Stimulated activated CD8-positive, alpha-beta memory T cell treated with anti-CD3 and anti-CD28 coated beads, Interleukin-12 subunit alpha, Interleukin-12 subunit beta, amount 100 ng/mL, for 24 hours (primary cell): ENCODE measurements around the gene BEST1.
"Not testable (repeated sequence)": the region's sequence is repeated elsewhere in the genome, so short reads cannot be mapped to it uniquely, and the experiment has no call there.

Experiments
- DNase-seq: peaks from one replicate; pipeline ENCODE4 v3.0.0-alpha.2; 2020; ENCODE audit errors: extremely low read depth

The BEST1 gene

DNA sequence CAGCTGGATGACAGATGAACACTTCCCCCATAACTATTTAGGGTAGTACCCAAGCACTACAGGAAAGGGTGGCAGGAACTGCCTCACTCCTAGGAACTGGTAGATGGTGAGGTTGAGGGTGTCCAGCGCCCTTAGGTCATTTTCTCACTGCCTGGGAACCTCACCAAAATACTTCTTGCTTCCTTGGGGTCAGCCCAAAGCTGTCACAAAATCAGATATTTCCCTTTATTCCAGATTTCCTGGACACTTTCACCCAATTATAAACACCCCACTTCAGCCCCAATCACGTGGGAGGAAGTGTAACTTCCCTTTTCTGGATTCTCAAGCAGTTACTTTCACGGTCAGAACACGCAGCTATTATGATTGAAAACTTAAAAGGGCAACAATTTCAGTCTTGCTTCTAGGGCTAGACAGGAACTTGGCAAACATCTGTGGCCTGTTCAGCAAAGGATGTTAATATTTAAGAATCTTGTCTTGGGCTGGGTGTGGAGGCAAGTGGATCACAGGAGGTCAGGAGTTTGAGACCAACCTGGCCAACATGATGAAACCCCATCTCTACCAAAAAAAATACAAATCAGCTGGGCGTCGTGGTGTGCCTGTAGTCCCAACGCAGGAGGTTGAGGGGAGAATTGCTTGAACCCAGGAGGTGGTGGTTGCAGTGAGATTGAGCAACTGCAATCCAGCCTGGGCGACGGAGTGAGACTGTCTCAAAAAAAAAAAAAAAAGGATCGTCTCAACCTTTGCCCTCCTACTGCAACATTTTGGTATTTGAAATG, 13.3 kb downstream of the BEST1 start:
- no peak for DNase-seq

DNA sequence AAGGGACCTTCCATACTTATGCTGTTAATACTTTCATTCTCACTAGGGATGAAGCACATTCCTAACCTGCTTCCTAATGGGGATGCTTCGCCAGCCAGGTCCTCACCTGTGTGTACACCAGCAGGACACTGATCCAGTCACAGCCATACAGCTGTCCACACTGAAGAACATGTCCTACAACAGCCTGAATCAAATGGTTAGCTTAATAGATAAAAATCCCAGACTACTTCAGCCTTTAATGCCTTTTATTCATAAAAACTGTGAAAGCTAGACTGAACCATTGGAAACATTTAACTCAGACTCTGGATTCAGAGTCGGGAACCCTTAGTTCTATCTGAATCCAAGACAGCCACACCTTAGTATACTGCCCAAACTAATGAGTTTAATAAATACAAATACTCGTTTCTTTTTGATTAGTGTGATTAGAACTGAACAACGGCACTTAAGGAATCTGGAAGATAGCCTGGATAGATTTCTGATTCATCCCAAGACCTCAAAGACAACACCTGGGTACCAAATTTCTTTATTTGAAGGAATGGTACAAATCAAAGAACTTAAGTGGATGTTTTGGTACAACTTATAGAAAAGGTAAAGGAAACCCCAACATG, 14.0 kb downstream of the BEST1 start:
- DNase-seq, result no peak

DNA sequence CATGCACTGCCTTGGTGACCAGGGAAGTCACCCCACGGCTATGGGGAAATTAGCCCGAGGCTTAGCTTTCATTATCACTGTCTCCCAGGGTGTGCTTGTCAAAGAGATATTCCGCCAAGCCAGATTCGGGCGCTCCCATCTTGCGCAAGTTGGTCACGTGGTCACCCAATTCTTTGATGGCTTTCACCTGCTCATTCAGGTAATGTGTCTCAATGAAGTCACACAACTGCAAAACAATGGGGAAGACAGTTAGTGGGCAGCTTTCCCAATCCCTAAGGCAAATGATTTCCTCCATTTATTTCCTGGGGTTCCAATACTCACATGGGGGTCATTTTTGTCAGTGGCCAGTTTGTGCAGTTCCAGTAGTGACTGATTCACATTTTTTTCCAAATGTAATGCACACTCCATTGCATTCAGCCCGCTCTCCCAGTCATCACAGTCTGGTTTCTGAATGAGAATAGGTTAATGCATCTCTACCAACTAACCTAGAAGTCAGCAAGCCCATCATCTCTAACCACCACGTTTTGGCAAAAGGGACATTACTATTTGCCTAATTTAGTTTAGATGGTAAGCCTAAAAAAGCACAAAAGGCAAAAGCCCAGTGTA, 14.6 kb downstream of the BEST1 start:
- DNase-seq, result not testable (repeated sequence)

DNA sequence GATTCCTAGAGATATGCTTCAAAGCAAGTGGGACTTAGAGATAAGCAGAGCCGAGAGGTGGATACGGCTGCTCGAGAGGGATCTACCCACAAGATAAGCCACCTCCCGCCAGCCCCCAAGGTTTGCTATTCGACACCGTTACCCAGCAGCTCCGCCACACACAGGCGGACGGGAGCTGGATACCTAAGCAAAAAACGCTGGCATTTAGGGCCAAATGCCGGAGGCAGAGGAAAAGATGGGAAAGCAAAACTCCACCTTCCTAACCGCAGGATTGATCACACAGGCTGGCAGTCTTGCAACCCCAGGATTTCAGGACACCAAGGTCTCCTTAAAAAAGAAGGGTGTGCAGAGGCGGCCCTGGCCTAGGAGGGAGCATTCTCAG, 16.6 kb downstream of the BEST1 start:
- DNase-seq, result no peak

DNA sequence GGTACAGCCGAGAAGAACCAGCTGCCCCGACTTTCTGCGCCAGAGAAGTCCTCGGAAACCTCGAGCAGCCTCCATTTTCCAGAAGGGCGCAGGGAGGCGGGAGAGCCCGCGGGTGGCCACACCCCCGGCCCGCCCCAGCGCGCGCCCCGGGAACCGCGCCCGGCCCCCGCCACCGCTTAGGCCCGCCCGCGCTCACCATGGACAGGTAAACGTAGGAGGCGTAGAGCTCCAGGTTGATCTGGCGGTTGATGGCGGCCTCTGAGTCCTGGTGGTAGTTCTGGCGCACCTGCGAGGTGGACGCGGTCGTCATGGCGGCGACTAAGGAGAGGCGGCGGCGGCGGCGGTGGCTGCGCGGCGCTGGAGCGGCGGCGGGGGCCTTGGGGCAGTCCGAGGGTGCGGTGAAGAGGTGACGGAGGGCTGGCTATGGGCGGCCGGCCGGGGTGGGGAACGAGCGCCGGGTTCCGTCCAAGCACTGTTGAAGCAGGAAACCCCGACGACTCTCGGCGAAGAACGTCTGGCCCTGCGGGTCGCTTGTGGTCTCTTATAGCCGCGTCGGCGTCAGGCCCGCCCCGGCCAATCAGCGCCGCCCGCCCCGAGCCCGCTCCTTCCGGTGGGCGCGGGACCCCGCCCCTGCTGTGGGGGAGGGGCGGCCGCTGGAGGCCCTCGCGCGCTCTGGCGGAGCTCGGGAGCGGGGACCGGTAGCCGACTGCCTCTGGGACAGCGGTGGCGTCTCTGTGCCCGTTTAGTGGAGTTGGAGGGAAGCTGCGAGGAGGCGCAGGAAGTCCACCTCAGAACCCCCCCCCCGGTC, 17.2 kb downstream of the BEST1 start, which contains the start of gene FTH1:
Gene FTH1, minus strand, starts transcription at position 519 of the 808 bp plus-strand sequence. Its CDS starts 209 bp downstream, at position 310.
- DNase-seq, result peak; percentile 69

DNA sequence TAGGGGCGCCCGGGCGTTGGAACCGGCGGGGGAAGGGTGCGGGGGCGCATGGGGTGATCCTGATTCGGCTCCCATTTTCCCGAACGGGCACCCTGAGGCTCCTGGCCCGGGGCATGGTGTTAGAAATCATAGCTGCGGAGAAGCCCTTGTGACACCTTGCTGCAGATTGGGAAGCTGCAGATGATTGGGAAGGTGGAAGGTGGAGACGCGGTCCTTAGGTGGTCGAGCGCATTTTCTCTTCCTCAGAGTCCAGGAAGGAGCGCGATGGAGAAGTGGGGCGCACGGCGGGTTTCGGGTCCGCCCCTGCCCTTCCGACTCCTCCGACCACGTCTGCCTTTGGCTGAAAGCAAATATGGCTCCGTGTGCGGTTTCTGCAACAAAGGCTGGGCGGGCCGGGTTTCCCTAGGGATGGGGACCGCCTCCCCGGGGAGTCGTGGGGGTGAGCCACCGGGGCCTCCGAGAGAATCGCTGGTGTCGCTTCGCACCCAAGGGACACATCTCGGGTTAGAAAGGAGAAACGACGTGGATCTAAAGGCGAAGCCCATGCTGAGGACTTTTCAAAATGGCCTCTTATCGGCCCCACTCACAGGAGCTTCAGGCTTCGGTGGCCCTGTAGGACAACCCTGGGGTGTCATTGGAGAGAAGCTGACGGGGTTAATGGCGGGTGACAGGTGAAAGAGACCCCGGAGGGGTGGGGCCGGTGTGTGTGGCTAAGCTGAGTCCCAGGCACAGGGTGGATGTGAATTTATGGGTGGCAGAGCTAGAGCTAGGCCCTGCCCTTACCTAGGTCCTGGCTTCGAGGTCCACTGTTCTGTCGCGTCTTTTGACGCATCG, 18.0 kb downstream of the BEST1 start:
- no peak for DNase-seq

DNA sequence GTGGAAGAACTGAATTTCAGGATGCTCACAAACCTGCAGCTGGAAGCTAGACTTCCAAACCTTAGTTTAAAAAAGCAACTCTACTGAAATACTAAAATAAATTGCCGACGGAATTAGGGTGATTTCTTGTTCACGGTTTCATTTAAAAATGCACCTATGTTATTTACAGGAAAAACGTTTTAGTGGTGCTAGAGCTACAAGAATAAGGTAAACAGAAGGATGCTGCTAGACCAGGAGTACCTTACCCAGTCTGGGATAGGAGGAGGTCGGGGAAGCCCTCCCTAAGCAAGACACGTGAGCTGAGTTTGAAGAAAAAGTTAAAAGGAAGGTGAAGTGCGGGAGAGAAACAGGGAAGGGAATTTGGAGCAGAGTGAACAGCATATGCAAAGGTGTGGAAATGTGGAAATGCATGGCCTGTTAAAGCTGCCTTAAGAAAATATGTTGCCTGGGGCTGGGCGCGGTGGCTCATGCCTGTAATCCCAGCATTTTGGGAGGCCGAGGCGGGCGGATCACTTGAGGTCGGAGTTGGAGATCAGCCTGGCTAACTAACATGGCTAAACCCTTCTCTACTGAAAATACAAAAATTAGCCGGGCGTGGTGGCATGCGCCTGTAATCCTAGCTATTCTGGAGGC, 18.7 kb downstream of the BEST1 start:
- DNase-seq, result no peak

DNA sequence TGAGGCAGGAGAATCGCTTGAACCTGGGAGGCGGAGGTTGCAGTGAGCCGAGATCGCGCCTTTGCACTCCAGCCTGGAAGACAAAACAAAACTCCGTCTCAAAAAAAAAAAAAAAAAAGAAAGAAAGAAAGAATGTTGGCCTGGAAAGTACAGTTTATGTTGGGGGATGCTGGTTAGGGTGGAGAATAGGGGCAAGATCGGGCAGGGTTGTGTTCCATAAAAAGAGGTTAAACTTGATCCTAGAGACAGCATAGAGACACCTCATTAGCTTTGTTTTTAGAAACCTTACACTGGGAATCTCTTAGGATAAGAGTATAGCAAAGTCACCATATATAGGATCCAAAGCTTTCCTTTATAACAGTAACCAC, 19.2 kb downstream of the BEST1 start:
- DNase-seq, result no peak

DNA sequence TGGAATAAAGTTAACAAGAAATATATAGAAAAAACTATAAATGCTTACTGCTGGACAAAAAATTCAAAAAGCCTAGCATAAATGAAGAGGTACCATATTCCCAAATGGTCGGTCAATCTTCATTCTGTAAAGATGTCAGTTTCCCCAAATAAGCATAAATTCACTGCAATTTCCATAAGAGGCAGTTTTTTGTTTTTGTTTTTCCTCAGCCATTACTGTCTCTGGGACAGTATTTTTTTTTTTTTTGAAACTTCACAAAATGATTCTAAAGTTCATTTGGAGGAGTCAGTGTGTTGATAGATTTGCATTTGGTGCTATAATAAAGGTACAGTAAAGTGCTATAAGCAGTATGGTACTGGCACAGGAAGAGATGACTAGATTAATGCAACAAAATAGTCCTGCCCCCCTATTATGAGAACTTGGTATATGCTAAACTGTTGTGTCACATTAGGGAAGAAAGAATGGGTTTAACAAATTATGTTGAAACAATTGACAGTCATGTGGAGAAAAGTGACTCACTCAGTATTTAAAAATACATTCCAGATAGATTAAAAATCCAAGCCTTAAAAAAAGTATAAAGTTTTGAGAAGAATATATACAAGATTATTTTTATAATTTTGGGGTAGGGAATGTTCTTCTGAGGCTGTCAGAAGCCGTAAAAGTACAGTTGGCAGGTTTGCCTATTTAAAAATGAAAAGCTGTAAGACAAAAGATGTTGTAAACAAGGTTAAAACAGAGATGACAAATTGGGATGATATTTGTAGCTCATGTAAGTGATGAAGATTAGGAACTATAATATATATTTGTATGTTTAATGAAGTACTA, 19.9 kb downstream of the BEST1 start:
- DNase-seq, result no peak

DNA sequence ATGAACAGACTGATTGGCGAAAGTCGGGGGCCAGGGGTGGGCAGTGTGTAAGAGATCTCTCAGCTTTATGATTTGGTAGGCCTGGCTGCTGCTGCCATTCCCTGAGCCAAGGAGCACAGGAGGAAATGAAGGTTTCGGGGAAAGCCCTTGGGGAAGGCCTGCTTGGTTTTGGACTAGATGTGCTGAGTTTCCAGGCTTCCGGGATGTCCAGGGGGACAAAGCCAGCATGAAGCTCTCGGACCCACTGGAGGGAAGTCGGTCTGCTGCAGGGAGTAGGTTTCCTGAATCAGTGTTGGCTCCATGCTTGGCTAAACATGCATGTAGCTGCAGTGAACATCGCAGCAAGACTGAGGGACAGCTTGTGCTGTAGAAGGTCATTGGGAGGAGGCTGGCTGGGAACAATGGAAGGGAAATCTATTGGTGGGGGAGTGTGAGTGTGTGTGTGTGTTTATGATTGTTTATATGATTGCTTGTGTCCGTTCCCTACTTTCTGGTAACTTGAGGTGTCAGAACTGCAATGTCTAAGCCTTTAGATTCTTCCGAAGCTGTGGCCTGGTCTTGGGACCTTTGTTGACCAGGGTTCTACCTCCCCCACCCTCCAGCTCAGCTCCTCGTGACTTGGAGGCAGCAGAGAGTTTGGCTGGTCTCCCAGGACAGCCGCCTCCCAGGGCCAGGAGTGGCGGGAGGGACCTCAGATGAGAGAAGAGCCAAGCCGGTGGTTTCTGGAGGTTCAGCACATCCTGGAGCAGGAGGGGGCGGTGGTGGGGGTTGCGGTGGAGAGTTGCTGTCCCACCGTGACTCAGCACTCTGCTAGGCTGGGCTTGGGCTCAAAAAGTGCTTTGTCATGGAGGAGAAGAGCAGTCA, 21.3 kb downstream of the BEST1 start:
- DNase-seq, result no peak

DNA sequence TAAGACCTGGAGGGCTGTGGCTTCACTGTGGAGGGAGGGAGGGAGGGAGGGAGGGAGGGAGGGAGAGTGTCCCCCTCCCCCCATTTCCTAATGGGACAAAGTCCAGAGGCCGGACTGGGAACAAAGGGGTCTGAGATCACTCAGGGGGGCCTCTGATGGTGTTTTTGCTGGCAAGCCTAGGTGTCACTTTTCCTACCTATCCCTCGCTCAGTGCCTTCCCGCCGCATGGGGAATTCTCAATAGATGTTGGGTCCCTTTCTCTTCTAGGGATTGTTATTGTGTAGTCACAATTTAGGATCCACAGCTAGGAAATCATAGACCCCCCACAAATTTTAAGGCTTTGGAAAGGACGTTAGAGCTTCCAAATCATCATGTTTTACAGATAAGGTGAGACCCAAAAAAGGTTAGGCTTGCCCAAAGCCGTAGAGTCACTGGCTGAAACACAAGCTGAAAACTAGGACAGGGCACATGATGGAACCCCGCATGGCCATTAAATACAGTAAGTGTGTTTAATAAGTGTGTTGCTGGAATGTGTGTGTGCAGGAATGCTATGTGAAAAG, 22.0 kb downstream of the BEST1 start:
- DNase-seq, result no peak

DNA sequence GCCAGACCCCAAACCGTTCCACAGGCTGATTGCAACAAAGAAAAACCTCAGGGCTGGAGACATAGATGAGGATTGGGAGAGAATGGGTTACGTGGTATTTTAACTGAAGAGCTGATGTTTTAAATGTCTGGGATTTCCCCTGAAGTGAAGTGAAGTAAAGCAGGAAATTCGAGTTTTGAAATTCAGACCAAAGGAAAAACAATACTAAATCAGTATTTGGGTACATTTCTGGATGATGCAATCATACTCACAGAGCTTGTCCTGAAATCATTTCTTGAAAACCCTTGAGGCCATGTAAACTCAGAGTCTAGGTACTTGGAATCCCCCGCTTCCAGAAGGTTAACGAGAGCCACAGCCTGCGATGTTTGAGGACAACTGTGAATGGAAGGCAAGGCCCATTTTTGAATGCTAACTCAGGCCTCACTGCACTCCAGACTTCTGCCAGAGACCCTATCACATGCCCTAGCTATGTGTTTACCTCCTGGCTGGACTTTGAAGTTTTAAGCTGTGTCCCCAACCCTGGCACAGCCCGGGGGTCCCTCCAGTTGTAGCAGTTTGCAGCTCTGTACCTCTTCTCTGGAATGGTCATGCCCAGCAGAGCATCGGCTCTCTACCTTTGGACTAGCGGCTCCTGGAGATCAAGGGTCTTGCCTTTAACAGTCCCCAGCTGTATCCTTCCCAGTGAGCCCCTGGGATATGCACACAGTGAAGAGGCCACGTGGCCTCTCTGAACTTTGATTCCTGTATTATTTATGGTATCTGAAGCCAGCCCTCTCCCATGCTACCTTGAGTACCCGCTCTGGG, 22.7 kb downstream of the BEST1 start:
- no peak for DNase-seq

DNA sequence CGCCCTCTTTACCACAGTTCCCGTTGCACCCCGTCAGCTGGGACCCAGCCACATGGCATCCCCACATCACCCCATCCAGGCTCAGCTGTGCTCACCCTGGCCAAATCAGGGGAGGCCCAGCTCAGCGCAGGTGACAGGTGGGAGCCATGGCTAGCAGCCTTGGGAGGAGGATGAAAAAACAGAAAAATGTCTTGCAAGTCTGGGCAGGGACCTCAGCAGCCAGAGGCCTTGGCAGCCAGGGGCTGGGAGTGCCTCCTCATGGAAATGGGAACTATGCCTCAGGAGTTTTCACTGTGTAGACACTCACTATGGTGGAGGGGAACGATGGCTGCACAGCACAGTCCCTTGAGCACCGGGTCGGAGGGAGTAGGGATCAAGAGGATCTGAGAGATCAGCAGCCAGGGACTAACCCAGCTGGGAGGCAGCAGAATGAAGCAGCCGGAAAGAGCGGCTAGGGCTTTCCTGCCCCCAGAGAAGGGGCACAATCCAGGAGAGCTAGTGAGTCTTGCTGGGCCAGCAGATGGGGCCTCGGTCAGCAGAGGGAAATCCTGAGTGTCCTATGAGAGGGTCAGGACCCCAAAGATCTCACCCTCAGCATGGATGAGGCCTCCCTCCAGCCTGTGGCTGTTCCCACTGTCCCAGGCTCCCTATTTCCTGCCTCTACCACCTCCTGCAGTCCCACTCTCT, 23.5 kb downstream of the BEST1 start:
- DNase-seq, result no peak

DNA sequence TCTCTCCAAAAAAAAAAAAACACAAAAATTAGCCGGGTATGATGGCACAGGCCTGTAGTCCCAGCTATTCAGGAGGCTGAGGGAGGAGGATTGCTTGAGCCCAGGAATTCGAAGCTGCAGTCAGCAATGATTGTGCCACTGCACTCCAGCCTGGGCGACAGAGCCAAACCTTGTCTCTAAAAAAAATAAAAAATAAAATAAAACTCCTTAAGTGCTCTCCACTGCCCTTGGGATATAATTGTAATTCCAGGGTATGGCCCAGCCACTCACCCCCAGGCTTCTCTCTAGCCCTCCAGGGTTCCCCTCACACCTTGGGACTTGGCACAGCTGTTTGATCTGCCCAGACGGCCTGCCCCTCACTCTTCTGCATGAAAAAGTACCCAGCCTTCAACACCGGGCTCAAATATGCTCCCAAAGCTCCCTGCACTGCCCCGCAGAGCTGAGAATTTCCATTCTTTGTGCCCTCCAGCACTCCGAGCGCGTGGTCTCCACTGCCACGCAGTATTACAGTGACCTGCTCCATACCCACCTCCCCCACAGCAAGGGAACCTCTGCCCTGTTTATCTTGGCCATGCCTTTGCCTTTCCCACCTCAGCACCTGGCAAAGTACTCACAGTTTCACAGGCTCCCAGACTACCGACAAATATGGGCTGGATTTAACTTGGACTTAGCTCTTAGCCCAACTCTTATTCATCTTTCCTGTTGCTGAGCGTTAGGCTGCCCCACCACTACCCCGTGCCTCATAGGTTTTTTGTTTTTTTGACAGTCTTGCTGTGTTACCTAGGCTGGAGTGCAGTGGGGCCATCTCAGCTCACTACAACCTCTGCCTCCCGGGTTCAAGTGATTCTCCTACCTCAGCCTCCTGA, 24.8 kb downstream of the BEST1 start:
- DNase-seq, result no peak

DNA sequence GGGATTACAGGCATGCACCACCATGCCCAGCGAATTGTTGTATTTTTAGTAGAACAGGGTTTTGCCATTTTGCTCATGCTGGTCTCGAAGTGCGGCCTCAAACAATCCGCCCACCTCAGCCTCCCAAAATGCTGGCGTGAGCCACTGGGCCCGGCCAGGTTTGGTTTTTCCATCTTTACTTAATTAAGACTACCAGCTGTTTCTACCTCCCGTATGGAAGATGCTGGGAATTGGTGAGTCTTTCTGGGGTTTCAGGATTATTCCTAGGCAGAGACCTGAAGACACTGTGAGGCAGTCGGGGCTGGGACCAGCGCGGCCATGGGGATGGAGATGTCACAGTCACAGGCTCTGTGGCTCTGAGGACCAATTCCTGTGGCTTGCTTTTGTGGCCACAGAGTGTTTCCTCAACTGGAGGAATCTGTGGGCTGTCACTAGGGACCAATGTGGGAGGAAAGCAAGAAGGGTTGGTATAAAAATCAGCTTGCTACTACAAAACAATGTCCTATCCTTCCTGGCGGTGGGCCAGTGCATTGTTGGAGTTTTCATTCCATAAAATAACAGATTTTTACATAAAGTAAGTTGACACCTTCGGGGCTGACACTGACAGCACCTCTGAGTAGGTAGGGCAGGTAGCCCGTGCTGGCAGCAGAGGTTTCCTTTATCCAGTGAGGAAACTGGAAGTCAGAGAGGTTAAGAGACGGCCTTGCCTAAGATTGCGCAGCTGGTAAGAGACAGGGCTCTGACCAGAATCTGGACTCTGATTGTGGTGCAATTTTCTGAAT, 25.7 kb downstream of the BEST1 start:
- no peak for DNase-seq

DNA sequence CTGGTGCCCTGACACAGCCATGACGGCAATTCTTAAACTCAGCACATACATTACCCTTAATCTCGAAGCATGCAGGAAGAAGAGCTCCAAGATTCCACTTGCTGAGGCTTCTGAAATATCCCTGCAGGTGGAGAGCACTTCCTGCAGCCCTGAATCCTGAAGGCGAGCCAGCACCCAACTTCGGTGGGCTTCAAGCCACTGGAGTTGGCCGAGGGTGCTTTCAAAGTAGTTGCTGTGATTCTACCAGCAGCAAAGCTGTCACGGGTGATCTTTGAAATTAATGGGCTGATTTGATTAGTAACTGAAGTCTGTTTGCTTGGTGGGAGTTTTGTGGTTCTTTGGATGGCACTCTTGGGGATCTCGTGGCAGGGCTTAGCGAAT, 26.3 kb downstream of the BEST1 start:
- DNase-seq, result no peak
